ENCODE measurements around the gene ZDHHC19. TPM values are rescaled to one million over a fixed set of nuclear protein-coding genes. Genes with fewer than 3 reads are reported as not detected.
"Not testable (repeated sequence)": the region's sequence is repeated elsewhere in the genome, so short reads cannot be mapped to it uniquely, and the experiment has no call there.

The ZDHHC19 gene
- total RNA-seq, 1 donor from 2014 or later = not detected

DNA sequence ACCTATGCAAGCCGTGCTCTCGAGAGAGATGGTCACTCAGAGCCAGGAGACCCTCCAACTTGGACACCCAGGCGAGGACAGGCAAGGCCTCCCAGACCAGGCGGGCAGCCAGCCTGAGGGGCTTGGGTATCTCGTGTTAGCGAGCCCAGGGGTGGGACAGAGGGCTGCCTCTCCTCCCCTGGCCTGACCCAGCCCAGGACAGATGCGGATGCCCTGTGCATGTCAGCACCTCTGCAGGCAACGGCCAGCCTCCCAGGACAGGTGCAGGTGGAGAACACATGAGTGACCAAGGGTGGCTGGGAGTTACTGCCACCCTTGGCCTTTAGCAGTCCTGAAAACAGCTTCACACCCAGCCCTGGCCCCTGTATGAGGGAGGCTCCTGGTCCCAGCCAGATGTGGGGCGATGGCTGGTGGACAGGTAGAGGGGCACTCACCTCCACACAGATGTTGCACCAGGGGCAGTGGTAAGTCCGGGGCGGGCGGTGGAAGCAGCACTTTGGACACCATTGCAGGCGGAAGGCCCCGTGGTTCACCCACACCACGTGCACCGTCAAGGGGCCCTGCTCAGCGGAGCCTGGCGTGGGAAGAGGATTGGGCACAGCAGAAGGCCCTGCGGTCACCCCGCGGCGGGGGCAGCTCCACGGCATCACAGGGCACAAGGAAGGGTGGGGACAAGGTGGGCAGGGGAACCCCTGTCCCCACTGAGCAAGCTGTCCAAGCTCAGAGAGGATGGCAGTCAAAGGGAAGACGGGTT is 2.1 kb downstream of the ZDHHC19 start:
- peaks cover 4% of the 10 kb centered on the region for H3K4me1 ChIP-seq
- H3K27ac ChIP-seq (replicated peaks) = no peak overlapping the region
- H3K4me3 ChIP-seq = no peak overlapping the region
- peaks cover 6% of the 10 kb centered on the region for H3K9me3 ChIP-seq (replicated peaks)
- no peaks in the 10 kb centered on the region for H3K36me3 ChIP-seq
- no peak for DNase-seq
- intact Hi-C loops (cut with micrococcal nuclease) = no loop called here
- peaks cover 40% of the 10 kb centered on the region for H3K27me3 ChIP-seq (ENCODE audit: low read depth)
- TF ChIP-seq, protein P1, sequence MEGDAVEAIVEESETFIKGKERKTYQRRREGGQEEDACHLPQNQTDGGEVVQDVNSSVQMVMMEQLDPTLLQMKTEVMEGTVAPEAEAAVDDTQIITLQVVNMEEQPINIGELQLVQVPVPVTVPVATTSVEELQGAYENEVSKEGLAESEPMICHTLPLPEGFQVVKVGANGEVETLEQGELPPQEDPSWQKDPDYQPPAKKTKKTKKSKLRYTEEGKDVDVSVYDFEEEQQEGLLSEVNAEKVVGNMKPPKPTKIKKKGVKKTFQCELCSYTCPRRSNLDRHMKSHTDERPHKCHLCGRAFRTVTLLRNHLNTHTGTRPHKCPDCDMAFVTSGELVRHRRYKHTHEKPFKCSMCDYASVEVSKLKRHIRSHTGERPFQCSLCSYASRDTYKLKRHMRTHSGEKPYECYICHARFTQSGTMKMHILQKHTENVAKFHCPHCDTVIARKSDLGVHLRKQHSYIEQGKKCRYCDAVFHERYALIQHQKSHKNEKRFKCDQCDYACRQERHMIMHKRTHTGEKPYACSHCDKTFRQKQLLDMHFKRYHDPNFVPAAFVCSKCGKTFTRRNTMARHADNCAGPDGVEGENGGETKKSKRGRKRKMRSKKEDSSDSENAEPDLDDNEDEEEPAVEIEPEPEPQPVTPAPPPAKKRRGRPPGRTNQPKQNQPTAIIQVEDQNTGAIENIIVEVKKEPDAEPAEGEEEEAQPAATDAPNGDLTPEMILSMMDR (IDR thresholded peaks at IDR 0.05; ENCODE audit: borderline replicate concordance) = no peak

- H3K36me3 ChIP-seq = no peaks in the 10 kb centered on the region
- peaks cover 39% of the 10 kb centered on the region for H3K27me3 ChIP-seq (ENCODE audit: low read depth)
- peaks cover 6% of the 10 kb centered on the region for H3K9me3 ChIP-seq (replicated peaks)
- peaks cover 4% of the 10 kb centered on the region for H3K4me1 ChIP-seq
- no peak overlapping the region for H3K27ac ChIP-seq (replicated peaks)
- intact Hi-C loops (cut with micrococcal nuclease) = no loop called here
- H3K4me3 ChIP-seq = peak overlapping the region; percentile 54
- TF ChIP-seq, protein P1 (IDR thresholded peaks at IDR 0.05; ENCODE audit: borderline replicate concordance) = no peak
- peak; percentile 55 for DNase-seq
These were observed 3.2 kb downstream of the ZDHHC19 start for GRCh38 chr3:196207833-196208607.

- no peak for DNase-seq
- Histone ChIP-seq H3K27ac (replicated peaks) (no peak overlapping the region), H3K9me3 (replicated peaks) (peaks cover 6% of the 10 kb centered on the region), H3K4me3 (peak overlapping the region; percentile 54), H3K36me3 (no peaks in the 10 kb centered on the region), H3K4me1 (peaks cover 4% of the 10 kb centered on the region), H3K27me3 (ENCODE audit: low read depth) (peaks cover 43% of the 10 kb centered on the region)
- intact Hi-C loops (cut with micrococcal nuclease) = no loop called here
- TF ChIP-seq, protein P1 (IDR thresholded peaks at IDR 0.05; ENCODE audit: borderline replicate concordance) = no peak
These were observed 3.9 kb downstream of the ZDHHC19 start for GRCh38 chr3:196207159-196207832.

- H3K27ac ChIP-seq (replicated peaks); H3K4me3 ChIP-seq; DNase-seq; H3K9me3 ChIP-seq (replicated peaks); H3K4me1 ChIP-seq; intact Hi-C loops (cut with micrococcal nuclease); H3K36me3 ChIP-seq: not testable (repeated sequence)
- peaks cover 40% of the 10 kb centered on the region for H3K27me3 ChIP-seq (ENCODE audit: low read depth)
These were observed 5.6 kb downstream of the ZDHHC19 start for GRCh38 chr3:196205442-196206205.

DNA sequence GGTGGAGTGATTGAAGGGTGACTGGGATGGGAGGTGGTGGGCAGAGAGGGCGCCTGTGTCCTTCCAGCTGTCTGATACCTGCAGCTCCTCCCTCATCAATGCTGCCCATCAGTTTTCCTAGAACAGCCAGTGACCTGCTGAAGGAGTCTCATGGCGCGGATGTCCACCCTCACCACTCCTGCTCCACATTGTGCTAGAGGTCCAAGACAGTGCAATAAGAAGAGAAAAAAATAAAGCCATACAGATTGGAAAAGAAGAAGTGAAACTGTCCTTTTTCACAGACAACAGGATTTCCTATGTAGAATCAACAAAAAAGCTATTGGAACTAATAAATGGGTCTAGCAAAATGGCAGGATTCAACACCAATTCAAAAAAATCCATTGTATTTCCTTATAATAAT is 7.4 kb downstream of the ZDHHC19 start:
- DNase-seq = no peak
- Histone ChIP-seq H3K4me3 (no peak overlapping the region), H3K27ac (replicated peaks) (no peak overlapping the region), H3K27me3 (ENCODE audit: low read depth) (peaks cover 30% of the 10 kb centered on the region), H3K36me3 (no peaks in the 10 kb centered on the region), H3K9me3 (replicated peaks) (peaks cover 6% of the 10 kb centered on the region), H3K4me1 (peaks cover 4% of the 10 kb centered on the region)
- TF ChIP-seq, protein P1 (IDR thresholded peaks at IDR 0.05; ENCODE audit: borderline replicate concordance) = no peak
- intact Hi-C loops (cut with micrococcal nuclease) = no loop called here

Measured in left ventricle myocardium inferior (tissue), 1 donor.